CD4-positive, alpha-beta memory T cell (primary cell): Measurements from ENCODE around the gene LEP. TPM values are rescaled to one million over a fixed set of nuclear protein-coding genes. Genes with fewer than 3 reads are reported as not detected.
A peak's percentile ranks its signal among the peaks of the same experiment; 100 is the strongest.

Experiments used
- CTCF ChIA-PET: fragments of 350-600 bp; sonication (Branson Sonifier 250); formaldehyde crosslinking; loops from one replicate; lab custom pipeline; 2021; ENCODE audit warnings: inconsistent platforms; ENCODE audit not compliant: partially characterized antibody; lab: Charles Lee
- POLR2A ChIA-PET: fragments of 350-600 bp; sonication (Branson Sonifier 250); formaldehyde crosslinking; loops from one replicate; lab custom pipeline; 2021; ENCODE audit not compliant: partially characterized antibody; lab: Charles Lee
- DNase-seq, 5 donors: peaks; one replicate each; pipeline versions ENCODE4 v3.0.0 to v3.0.0-alpha.2; 2020 to 2022; ENCODE audit warnings: mixed read lengths in 1 of 5
- H3K27ac ChIP-seq: one replicate; pipeline ENCODE4 v1.7.0; 2013; ENCODE audit warnings: low read depth, low read length
- H3K27me3 ChIP-seq: 2 replicates; pipeline ENCODE4 v1.7.0; 2013; ENCODE audit warnings: mild to moderate bottlenecking, low read length, moderate library complexity; ENCODE audit not compliant: insufficient read depth
- H3K36me3 ChIP-seq: 2 replicates; pipeline ENCODE4 v1.7.0; 2013; ENCODE audit warnings: mild to moderate bottlenecking, low read length, moderate library complexity; ENCODE audit not compliant: insufficient read depth
- H3K4me1 ChIP-seq: 2 replicates; pipeline ENCODE4 v1.7.0; 2013; ENCODE audit warnings: mild to moderate bottlenecking, low read length, moderate library complexity; ENCODE audit not compliant: insufficient read depth
- H3K4me3 ChIP-seq, 2 donors: one replicate each; pipeline ENCODE4 v1.7.0; 2013; ENCODE audit warnings: low read length in 2 of 2, mild to moderate bottlenecking in 1 of 2
- H3K9me3 ChIP-seq, 2 donors: one replicate each; pipeline ENCODE4 v1.7.0; 2013; ENCODE audit warnings: low read length in 2 of 2, control low read depth in 1 of 2; ENCODE audit not compliant: control insufficient read depth in 1 of 2
- H3K27ac Mint-ChIP-seq, 7 donors: one replicate each; pipeline ENCODE4 v1.8.0; 2020 to 2021; ENCODE audit warnings: mixed read lengths in 7 of 7, mild to moderate bottlenecking in 6 of 7, inconsistent platforms in 3 of 7, moderate library complexity in 3 of 7
- H3K27me3 Mint-ChIP-seq, 2 donors: one replicate each; pipeline ENCODE4 v1.8.0; 2020 to 2021; ENCODE audit warnings: mixed read lengths in 2 of 2
- H3K36me3 Mint-ChIP-seq, 2 donors: one replicate each; pipeline ENCODE4 v1.8.0; 2020 to 2021; ENCODE audit warnings: mixed read lengths in 2 of 2, inconsistent platforms in 1 of 2, mild to moderate bottlenecking in 1 of 2
- H3K4me1 Mint-ChIP-seq, 4 donors: one replicate each; pipeline ENCODE4 v1.8.0; 2020 to 2021; ENCODE audit warnings: mixed read lengths in 4 of 4, mild to moderate bottlenecking in 1 of 4
- H3K4me3 Mint-ChIP-seq, 8 donors: one replicate each; pipeline ENCODE4 v1.8.0; 2020 to 2021; ENCODE audit warnings: mixed read lengths in 8 of 8, mild to moderate bottlenecking in 7 of 8, moderate library complexity in 6 of 8, inconsistent platforms in 3 of 8
- H3K9me3 Mint-ChIP-seq, 8 donors: one replicate each; pipeline ENCODE4 v1.8.0; 2020 to 2021; ENCODE audit warnings: mixed read lengths in 8 of 8, mild to moderate bottlenecking in 5 of 8, inconsistent platforms in 3 of 8, moderate library complexity in 1 of 8
- intact Hi-C: fragments of 100-400 bp; cut with micrococcal nuclease; formaldehyde crosslinking; loops from one replicate; pipeline ENCODE4 v1.15.1; 2023
- polyA plus RNA-seq, 2 donors: library from polyadenylated mRNA; unstranded; fragments of 300-500 nt; fragmentation: Illumina TruSeq; gene quantifications; one replicate each; pipeline ENCODE4 v1.2.3, GENCODE V29; 2021
- total RNA-seq, 2 experiments: library from RNA; stranded (reverse); gene quantifications; one replicate each; pipeline ENCODE4 v1.2.3, GENCODE V29; 2021

The LEP gene
- not detected for total RNA-seq
- not detected for polyA plus RNA-seq

- H3K4me1 Mint-ChIP-seq = peaks cover 7 to 10% (median 9%) of the 10 kb centered on the region in 4 donors
- peaks cover 0 to 26% (median 20%) of the 10 kb centered on the region in 8 donors for H3K9me3 Mint-ChIP-seq
- ChIA-PET CTCF (no interaction called here), POLR2A (no interaction called here)
- H3K27me3 ChIP-seq = peaks cover 3% of the 10 kb centered on the region
- no peak for DNase-seq
- no peaks in the 10 kb centered on the region for H3K36me3 Mint-ChIP-seq
- H3K4me3 ChIP-seq = no peak within 1 kb of the TSS
- no peak within 1 kb of the TSS for H3K27ac ChIP-seq
- no peaks in the 10 kb centered on the region for H3K9me3 ChIP-seq
- no peak within 1 kb of the TSS for H3K27ac Mint-ChIP-seq
- H3K36me3 ChIP-seq = no peaks in the 10 kb centered on the region
- intact Hi-C loops = no loop called here
- H3K4me1 ChIP-seq = peaks cover 5% of the 10 kb centered on the region
- H3K27me3 Mint-ChIP-seq = peaks cover 11 to 24% of the 10 kb centered on the region in 2 donors
- no peak within 1 kb of the TSS for H3K4me3 Mint-ChIP-seq
Measured at GRCh38 chr7:128240696-128241386, at the start of gene LEP. Gene LEP (plus strand): TSS chr7:128241278. CDS start chr7:128252019, 10,741 bp downstream.

- intact Hi-C loops = no loop called here
- DNase-seq = no peak
- Mint-ChIP-seq H3K4me3 (no peak overlapping the region), H3K4me1 (no peaks in the 10 kb centered on the region), H3K36me3 (peaks cover 2 to 9% of the 10 kb centered on the region in 2 donors), H3K9me3 (peaks cover 3 to 38% (median 31%) of the 10 kb centered on the region in 8 donors), H3K27me3 (peaks cover 21 to 32% of the 10 kb centered on the region in 2 donors), H3K27ac (no peak overlapping the region)
- Histone ChIP-seq H3K27ac (no peak overlapping the region), H3K9me3 (peaks cover 0 to 12% of the 10 kb centered on the region in 2 donors), H3K36me3 (no peaks in the 10 kb centered on the region), H3K4me1 (no peaks in the 10 kb centered on the region), H3K4me3 (no peak overlapping the region), H3K27me3 (peaks cover 4% of the 10 kb centered on the region)
- ChIA-PET CTCF (interaction anchor here (0.7 to 2.7 kb wide), 2 partner anchors 14 to 17 kb away, joined by 3 to 11 read pairs; no protein-coding TSS in a partner anchor), POLR2A (interaction anchor here (0.9 kb wide), 1 partner anchor 17 kb away, joined by 3 read pairs; no protein-coding TSS in a partner anchor)
Measured at GRCh38 chr7:128192497-128193142, 48.5 kb upstream of the LEP start.

GRCh38 chr7:128194533-128195282, 46.4 kb upstream of the LEP start:
- Mint-ChIP-seq H3K27ac (no peak overlapping the region), H3K27me3 (peaks cover 18 to 22% of the 10 kb centered on the region in 2 donors), H3K4me1 (no peaks in the 10 kb centered on the region), H3K36me3 (peaks cover 2 to 9% of the 10 kb centered on the region in 2 donors), H3K4me3 (no peak overlapping the region), H3K9me3 (peaks cover 3 to 40% (median 31%) of the 10 kb centered on the region in 8 donors)
- H3K4me1 ChIP-seq = no peaks in the 10 kb centered on the region
- peaks cover 4% of the 10 kb centered on the region for H3K27me3 ChIP-seq
- intact Hi-C loops = no loop called here
- H3K36me3 ChIP-seq = no peaks in the 10 kb centered on the region
- DNase-seq = no peak
- H3K27ac ChIP-seq = no peak overlapping the region
- POLR2A ChIA-PET = no interaction called here
- H3K9me3 ChIP-seq = peaks cover 0 to 12% of the 10 kb centered on the region in 2 donors
- CTCF ChIA-PET = interaction anchor here (1.3 kb wide), 1 partner anchor 15 kb away, joined by 4 read pairs; no protein-coding TSS in a partner anchor
- no peak overlapping the region for H3K4me3 ChIP-seq

- peaks cover 10 to 18% (median 13%) of the 10 kb centered on the region in 4 donors for H3K4me1 Mint-ChIP-seq
- H3K4me1 ChIP-seq = peaks cover 13% of the 10 kb centered on the region
- no peak overlapping the region for H3K4me3 Mint-ChIP-seq
- no peaks in the 10 kb centered on the region for H3K36me3 ChIP-seq
- intact Hi-C loops = no loop called here
- no peak overlapping the region for H3K27ac ChIP-seq
- H3K36me3 Mint-ChIP-seq = peaks cover 2 to 9% of the 10 kb centered on the region in 2 donors
- ChIA-PET CTCF (interaction anchor here (1.2 to 1.9 kb wide), 2 partner anchors 13 to 489 kb away, joined by 4 to 10 read pairs; no protein-coding TSS in a partner anchor), POLR2A (interaction anchor here (1.2 kb wide), 1 partner anchor 12 kb away, joined by 3 read pairs; no protein-coding TSS in a partner anchor)
- H3K27ac Mint-ChIP-seq = no peak overlapping the region
- no peak for DNase-seq
- no peak overlapping the region for H3K4me3 ChIP-seq
- H3K27me3 Mint-ChIP-seq = peaks cover 21 to 22% of the 10 kb centered on the region in 2 donors
- H3K27me3 ChIP-seq = peaks cover 8% of the 10 kb centered on the region
- H3K9me3 Mint-ChIP-seq = peaks cover 3 to 40% (median 31%) of the 10 kb centered on the region in 8 donors
- H3K9me3 ChIP-seq = peaks cover 0 to 12% of the 10 kb centered on the region in 2 donors
Measured at GRCh38 chr7:128197589-128197988, 43.5 kb upstream of the LEP start.

GRCh38 chr7:128197989-128198580, 43.0 kb upstream of the LEP start:
- peaks cover 0 to 12% of the 10 kb centered on the region in 2 donors for H3K9me3 ChIP-seq
- peaks cover 7% of the 10 kb centered on the region for H3K27me3 ChIP-seq
- no peak overlapping the region for H3K4me3 Mint-ChIP-seq
- H3K4me1 ChIP-seq = peaks cover 13% of the 10 kb centered on the region
- no peak overlapping the region for H3K4me3 ChIP-seq
- peaks cover 3 to 40% (median 31%) of the 10 kb centered on the region in 8 donors for H3K9me3 Mint-ChIP-seq
- peaks cover 26% of the 10 kb centered on the region in 2 donors for H3K27me3 Mint-ChIP-seq
- peak overlapping the region in 1 of 7 donors; percentile 9 for H3K27ac Mint-ChIP-seq
- intact Hi-C loops = no loop called here
- peaks cover 2 to 9% of the 10 kb centered on the region in 2 donors for H3K36me3 Mint-ChIP-seq
- ChIA-PET POLR2A (interaction anchor here (1.2 kb wide), 1 partner anchor 12 kb away, joined by 3 read pairs; no protein-coding TSS in a partner anchor), CTCF (interaction anchor here (1.2 to 1.9 kb wide), 2 partner anchors 12 to 489 kb away, joined by 4 to 10 read pairs; no protein-coding TSS in a partner anchor)
- H3K36me3 ChIP-seq = no peaks in the 10 kb centered on the region
- peaks cover 10 to 18% (median 13%) of the 10 kb centered on the region in 4 donors for H3K4me1 Mint-ChIP-seq
- DNase-seq = no peak
- H3K27ac ChIP-seq = no peak overlapping the region

- Histone ChIP-seq H3K27me3 (peaks cover 15% of the 10 kb centered on the region), H3K36me3 (no peaks in the 10 kb centered on the region), H3K4me1 (peaks cover 13% of the 10 kb centered on the region), H3K27ac (no peak overlapping the region), H3K9me3 (no peaks in the 10 kb centered on the region), H3K4me3 (no peak overlapping the region)
- peaks cover 38 to 44% of the 10 kb centered on the region in 2 donors for H3K27me3 Mint-ChIP-seq
- DNase-seq = no peak
- CTCF ChIA-PET = interaction anchor here (1.6 kb wide), 1 partner anchor 9 kb away, joined by 8 read pairs; no protein-coding TSS in a partner anchor
- POLR2A ChIA-PET = no interaction called here
- H3K27ac Mint-ChIP-seq = peak overlapping the region in 1 of 7 donors; percentile 39
- H3K9me3 Mint-ChIP-seq = peaks cover 0 to 19% (median 12%) of the 10 kb centered on the region in 8 donors
- H3K36me3 Mint-ChIP-seq = no peaks in the 10 kb centered on the region
- intact Hi-C loops = no loop called here
- H3K4me1 Mint-ChIP-seq = peaks cover 10 to 18% (median 13%) of the 10 kb centered on the region in 4 donors
- H3K4me3 Mint-ChIP-seq = peak overlapping the region in 4 of 8 donors; percentile 12 to 73 (median 56)
Measured at GRCh38 chr7:128200376-128200775, 40.7 kb upstream of the LEP start.
